NCI-H146 (cell line): ENCODE measurements around the gene WDR82.

Source experiments
- DNase-seq: peaks from one replicate; lab custom pipeline; 2025; lab: John Stamatoyannopoulos, UW

WDR82 gene, protein sequence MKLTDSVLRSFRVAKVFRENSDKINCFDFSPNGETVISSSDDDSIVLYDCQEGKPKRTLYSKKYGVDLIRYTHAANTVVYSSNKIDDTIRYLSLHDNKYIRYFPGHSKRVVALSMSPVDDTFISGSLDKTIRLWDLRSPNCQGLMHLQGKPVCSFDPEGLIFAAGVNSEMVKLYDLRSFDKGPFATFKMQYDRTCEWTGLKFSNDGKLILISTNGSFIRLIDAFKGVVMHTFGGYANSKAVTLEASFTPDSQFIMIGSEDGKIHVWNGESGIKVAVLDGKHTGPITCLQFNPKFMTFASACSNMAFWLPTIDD

DNA sequence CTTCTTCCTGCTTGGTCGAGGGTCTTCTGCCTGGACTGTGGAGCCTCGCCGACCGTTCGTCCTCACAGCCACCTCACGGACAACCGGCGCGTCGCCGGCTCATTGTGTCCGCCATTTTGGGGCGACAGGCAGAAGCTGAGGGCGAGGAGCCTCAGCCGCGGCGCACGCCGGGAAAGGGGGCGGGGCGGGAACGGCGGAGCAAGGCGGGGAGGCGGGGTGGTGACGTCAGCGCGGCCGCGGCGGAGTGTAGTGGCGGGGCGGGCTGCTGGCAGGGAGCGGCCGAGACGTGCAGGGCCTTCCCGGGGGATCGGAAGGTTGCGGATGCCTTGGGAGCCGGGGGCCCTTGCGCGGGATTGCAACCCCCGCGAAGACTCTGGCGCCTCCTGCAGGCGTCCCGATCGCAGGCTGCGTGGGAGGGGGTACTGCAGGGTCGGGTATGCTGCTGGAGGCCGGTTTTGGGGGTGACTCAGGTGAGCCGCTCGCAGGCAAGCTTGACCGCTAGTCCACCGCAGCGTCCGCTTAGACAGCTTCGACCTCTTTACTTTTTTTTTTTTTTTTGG is at the start of gene WDR82:
WDR82 (minus strand) TSS at position 140 of the 560 bp plus-strand sequence. CDS start 288 bp downstream, outside the sequence.
- peak; percentile 90 for DNase-seq

DNA sequence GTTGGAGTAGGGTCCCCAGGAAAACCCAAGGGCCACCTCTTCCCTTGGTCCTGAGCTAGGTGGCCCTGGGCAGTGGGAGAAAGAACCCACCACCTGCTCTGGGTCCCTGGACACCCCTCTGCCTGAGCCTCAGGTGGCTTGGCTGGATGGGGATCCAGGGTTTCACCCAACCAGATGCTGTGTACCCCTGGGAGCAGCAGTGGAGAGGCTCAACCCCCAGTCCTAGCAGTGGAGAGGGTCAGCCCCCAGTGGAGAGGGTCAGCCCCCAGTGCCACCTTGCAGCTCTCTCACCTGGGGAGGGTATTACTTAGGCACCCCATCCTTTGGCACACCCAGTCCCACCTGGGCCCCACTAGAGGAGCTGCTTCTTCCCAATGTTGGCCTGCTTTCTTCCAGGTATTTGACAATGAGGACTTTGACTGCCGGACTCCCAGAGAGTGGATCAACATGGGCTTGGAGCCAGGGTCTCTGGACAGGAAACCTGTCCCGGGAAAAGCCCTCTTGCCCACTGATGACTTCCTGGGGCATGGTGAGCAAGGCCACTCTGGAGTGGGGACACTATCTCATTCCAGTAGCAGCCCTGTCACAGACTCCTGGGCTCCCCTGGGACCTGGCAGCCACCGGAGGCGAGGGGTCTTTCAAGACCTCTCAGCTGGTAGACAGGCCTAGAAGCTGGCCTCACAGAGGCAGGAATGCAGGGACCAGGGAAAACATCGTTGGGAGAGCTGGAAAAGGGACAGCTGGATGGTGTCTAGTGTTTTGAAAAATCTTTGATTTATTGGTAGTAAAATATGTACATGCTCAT is 49.2 kb upstream of the WDR82 start:
- DNase-seq, result no peak

DNA sequence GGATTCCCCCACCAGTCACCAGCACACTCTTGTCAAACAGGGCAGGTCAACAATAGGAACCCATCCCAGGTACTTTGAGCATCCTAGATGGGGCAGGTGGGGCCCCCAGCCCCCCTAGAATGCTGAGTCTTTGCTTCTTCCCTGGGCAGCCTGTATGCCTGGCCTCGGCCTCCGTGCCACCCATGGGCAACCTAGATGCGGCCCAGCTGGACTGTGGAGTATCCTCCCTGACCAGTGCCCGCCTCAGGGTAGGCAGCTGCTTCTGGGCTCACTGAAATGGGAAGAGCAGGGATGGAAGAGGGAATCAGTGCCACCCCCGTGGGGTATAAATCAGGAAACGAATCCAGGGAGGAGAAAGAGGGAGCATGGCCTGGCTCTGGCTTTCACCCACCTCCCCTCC is 48.5 kb upstream of the WDR82 start:
- no peak for DNase-seq

DNA sequence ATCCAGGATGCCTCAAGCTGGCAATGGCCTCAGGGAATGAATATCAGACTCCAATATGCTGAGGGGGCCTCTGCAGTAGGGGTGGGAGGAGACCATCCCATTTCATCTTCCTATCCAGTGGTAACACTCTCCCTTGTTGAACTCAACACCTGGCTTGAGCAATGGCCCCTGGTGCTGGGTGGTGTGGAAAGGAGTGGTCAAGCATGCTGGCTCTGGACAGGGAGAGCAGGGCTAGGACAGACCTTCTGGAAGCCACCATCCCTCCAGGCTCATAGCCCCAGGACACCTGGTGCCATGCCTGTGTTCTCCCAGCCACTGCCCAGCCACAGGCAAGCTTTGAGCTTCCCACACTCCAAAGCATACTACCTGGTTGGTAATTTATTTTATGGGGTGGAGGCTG is 47.2 kb upstream of the WDR82 start:
- no peak for DNase-seq

DNA sequence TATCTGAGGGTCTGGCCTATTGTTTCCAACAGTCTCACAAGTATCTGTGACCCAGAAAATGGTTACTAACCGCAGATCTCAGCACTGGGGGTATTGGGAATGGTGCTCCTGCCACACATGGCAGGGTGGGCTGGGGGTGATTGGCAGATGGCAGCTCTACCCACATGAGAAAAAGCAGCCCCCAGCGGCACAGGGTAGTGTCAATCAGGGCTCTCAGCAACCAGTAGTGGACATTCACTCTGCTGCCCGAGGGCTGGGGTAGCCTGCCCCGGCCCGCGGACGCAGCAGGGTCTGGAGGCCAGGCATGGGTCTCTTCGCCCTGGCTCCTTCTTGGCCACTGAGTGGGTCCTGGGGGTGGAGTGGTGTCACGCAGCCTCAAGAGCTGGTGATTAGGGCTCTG is 46.2 kb upstream of the WDR82 start:
- DNase-seq, result no peak

DNA sequence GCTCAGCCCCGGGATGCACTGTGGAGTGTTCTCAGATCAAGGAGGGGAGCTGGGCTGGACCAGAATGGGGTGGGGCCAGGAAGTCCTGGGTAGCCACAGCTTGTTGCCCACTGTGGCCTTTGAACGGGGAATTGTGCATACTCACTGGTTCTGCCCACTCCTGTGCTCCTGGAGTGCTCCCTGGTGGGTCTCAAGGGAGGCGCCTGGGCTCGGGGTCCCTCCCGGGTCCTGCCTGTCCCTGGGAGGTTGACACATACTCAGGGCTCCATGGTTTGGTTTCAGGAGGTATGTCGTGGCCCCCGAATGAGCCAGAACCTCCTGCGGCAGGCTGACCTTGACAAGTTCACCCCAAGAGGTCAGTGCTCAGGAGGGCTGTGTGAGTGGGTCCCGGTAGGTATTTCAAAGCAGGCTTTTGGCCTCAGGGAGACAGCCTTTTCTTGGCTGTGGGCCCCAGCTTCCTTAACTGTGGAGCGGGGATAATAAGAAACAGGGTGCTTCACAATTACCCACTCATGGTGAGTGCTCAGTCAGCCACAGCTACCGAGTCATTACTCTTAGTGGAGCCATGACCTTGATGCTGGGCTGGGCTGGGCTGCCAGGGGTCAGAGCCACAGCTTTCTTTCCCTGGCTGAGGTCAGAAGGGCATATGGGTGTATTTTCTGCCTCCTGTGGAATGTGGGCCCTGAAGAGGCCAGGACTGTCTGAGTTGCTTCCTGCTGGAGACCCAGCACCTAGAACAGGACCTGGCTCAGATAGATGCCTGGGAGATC is 45.3 kb upstream of the WDR82 start:
- DNase-seq, result peak; percentile 7

DNA sequence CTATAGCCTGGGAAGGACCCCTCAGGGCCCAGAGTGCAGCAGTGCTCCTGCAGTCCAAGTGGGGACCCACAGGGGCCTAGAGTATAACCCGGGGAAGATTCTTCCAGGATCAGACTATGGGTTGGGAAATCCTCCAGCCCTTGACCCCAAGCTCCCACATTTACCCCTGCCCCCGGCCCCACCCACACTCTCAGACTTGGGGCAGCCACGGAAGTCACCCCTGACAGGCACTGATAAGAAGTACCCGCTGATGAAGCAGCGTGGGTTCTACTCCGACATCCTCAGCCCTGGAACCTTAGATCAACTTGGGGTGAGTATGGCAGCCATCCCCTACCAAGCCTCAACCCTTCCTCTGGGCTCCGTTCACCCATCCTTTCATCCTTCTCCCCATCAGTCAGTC is 44.0 kb upstream of the WDR82 start:
- no peak for DNase-seq

DNA sequence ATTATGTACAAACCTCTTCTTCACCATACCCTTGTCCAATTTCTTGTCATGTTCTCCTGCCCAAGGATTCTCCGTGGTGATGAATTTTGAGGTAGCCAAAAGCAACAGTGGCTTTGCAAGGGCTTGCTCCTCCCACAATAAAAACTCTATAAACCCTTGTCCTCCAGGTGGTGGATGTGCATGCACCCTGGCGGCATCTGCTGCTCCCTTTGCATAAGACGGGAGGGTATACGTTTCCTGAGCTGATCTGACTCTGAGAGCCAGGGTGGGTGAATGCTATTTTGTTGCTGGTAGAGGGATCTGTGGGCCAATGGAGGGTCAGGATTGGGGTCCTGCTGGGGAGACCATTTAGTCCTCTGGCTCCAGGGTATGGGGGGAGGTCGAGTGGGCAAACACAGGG is 43.0 kb upstream of the WDR82 start:
- no peak for DNase-seq

DNA sequence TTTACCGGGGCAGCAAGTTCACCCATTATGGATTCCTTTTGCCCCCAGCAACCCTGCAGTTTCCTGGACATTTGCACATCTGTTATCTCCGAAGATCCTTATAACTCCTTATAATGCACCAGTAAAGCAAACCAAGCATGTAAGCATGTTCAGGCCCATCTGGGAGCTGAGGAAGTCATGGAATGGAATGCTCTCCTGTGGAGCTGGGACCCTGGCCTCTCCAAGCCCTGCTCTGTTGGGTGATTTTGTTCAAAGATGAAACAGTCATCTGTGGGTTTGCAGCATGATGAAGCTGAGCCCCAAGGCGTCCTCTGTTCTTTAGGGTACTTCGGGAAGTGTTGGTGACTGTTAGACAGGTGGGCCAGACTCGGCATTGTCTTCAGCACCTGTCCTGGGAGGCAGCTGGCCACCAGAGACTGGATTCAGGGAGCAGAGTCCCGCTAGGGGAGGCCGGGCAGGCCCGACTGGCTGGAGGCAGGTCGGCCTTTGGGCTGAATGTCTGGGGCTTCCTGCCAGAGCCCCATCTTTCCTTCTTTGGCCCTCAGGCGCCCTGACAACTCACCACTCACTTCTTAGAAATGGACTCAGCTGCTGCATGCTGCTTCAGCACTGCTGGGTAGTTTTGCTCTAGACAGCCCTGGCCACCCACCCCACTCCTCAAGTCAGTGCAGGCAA is 41.6 kb upstream of the WDR82 start:
- DNase-seq, result no peak

DNA sequence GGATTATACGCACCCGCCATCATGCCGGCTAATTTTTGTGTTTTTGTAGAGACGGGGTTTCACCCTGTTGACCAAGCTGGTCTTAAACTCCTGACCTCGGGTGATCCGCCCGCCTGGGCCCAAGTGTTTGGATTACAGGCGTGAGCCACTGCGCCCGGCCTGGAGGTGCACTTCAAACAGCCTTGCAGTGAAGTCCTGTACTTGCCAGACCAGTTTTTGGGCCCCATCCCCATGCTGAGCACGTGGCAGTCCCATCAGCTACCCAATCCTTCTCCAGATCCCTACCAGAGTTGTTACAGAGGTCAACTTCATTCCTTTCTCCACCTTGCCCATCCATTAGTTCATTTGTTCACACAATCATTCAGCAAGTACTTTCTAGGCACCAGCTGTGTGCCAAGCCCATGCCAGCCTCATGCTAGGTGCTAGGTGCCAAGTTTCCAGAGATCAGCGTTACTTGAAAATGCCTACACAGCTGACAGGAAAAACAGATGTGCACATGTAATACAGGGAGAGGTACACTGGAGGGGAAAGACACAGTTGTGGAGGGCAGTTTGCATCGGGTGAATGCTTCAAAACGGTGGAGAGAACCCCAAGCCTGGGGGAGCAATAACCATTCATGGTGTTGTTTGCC is 39.9 kb upstream of the WDR82 start:
- DNase-seq, result no peak

DNA sequence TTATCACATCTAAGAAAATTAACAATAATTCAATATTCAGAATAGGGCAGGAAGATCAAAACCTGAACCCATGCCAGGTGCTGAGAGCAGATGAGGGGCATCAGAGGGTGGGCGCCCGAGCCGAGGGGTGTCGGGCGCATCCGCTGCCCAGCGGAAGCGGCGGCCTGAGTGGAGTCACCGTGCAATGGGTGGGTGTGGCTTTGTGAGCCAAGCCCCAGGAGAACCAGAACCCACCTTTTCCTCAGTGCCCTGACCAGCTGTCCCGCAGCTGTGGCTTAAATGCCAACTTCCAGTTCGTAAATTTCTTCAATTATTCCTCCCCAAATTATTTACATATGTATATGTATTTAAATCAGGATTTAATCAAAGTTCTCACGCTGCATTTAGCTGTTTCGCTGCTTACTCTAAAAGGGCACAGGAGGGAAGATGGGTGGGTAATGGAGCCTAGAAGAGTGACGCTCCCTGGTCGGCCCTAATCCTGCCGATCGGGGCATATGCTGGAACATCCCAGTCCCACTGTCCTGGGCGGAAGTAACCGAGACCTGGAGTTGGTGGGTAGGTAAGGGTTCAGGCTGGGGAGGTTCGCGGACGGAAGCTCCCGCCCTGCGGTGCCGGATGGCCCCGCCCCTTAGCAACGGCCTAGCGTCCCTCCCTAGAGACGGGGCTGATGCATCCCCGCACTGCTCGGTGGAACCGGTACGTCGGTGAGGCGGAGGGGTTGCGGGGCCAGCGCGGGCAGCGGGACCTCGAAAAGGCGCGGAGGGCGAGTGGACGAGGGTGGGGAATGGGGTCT is 39.0 kb upstream of the WDR82 start:
- peak; percentile 49 for DNase-seq

DNA sequence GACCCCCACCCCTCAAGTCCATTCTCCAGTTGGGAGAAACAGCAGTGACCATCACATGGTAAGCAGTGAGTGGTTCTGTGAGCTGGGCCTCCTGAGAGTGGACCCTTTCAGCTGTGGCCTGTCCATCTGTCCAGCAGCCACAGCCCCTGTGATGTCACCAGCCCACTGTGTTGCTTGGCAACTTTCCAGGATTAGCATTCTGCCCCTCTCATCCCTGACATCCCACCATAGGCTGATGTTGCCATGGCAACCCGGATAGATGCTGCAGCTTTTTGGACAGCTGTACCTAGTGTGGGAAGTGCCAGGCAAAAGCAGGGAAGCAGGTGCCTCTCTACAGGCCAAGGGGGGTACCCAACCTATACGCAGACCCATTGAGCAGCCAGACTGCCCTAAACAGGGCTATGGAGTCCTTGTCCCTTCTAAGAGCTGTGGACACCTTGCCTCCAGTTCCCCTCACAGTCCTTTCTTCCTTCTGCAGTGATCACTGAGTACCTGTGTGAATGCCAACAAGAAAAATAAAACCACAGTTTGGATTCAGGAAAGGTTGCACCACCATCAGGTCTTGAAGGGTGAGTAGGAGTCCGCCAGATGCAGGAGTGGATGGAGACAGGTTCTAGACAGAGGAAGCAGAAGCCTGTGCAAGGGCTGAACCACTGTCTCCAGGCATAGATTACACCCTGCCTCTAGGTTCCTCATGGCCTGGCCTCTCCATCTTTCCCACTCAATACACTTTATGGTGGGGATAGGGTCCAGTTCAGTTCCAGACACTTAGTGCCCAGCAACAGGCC is 37.7 kb upstream of the WDR82 start, which contains the start of gene DNAH1:
DNAH1 (plus strand) TSS at position 343 of the 788 bp plus-strand sequence. CDS start 6,124 bp downstream, outside the sequence.
- peak; percentile 5 for DNase-seq

DNA sequence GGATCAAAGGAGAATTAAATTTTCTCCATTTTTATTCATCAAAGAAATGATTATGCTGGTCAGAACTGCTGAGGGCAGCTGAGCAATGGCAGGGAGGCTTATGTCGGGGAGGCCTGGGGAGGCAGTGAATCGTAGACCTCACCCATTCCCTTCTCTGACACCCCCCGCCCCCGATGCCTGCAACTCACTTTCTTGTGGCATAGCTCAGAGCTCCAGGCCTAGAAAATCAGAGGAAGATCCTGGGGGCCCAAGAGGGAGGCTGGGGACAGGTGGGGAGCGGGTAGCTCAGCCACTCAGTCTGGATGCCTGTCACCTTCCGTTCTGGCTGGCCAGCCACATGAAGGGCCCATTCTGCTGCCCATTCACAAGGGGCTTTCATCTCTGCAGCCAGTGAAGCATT is 36.6 kb upstream of the WDR82 start:
- no peak for DNase-seq

DNA sequence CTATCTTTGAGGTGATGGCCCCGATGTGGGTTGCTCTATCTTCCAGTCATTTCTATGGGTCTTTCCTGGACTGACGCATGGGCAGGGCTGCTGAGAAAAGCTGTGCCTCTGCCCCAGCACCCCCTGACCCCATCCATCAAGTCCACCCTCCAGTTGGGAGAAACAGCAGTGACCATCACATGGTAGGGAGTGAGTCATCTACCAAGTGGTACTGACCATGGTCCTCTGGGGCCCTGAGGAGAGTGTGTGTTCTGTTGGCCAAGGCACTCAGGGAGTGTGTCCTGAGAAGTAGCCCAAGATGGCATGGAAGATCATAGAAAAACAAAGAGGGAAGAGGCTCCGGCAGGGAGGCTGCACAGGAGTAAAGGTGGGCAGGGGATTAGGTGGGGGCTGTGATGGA is 36.0 kb upstream of the WDR82 start:
- DNase-seq, result no peak

DNA sequence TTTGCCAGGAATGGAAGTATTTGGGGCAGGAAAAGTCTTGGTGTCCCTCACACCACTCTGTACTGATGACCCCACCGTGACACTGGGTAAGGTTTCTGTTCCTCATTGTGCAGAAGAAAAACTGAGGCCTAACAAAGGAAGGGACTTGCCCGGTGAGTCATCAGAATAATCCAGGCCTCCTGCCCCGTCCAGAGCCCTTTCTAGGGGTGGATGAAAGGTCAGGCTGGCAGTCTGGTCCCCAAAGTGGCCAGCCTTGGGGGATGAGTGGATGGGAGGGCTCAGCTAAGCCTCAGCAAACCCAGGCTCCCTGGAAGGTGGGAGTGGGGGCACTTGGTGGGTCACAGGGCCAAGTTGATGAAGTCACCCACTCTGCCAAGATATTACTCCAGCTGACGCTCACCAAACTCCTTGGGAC is 35.3 kb upstream of the WDR82 start:
- no peak for DNase-seq

DNA sequence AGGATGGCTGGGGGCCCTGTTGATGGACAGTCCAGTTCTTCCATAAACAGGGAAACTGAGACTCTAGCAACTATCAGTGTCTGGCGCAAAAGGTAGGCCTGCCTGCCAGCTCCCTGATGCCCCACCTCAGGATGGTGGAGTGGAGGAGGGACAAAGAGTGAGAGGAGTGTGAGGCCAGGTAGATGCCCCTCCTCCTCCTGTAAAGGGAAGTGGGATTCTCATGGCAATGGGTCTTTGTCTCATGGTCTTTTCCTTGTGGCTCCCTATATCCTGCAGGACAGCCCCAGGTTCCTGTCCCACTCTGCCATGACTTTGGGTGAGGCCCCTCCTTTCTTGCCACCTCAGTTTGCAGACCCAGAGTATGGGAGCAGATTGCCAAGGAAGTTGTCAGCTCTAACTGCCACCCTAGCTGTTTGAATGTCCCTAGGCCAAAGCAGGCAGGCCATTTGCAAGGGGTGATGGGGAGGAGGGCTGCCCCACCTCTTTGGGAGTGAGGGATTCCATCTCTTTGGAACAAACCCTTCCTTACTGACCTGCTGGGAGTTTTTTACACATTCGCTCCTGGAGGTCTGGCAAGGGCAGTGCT is 34.8 kb upstream of the WDR82 start:
- no peak for DNase-seq

DNA sequence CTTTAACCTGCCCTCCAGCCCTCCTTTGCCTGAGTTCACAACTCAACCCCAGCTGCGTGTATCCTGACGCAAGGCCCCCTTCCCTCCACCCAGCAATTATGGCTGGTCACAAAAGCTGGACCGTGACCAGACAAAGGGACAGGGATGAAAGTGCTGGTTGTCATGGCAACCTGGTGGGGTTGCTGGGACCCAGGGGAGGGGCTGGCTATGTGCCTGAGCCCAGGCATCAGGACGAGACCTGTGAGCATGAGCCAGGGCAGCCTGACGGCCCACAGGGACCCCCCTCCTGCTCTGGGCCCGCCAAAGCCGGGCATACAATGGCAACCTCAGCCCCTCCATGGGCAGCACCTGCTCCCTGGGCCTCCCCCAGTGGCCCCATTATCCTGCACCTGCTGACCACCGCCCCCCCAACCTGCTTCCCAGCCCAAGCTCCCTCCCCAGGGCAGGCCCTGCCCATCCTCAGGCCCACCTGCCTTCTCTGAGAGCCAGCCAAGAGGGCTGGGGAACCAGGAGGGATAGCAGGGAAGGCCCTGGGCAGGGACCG is 33.2 kb upstream of the WDR82 start:
- DNase-seq, result peak; percentile 98

DNA sequence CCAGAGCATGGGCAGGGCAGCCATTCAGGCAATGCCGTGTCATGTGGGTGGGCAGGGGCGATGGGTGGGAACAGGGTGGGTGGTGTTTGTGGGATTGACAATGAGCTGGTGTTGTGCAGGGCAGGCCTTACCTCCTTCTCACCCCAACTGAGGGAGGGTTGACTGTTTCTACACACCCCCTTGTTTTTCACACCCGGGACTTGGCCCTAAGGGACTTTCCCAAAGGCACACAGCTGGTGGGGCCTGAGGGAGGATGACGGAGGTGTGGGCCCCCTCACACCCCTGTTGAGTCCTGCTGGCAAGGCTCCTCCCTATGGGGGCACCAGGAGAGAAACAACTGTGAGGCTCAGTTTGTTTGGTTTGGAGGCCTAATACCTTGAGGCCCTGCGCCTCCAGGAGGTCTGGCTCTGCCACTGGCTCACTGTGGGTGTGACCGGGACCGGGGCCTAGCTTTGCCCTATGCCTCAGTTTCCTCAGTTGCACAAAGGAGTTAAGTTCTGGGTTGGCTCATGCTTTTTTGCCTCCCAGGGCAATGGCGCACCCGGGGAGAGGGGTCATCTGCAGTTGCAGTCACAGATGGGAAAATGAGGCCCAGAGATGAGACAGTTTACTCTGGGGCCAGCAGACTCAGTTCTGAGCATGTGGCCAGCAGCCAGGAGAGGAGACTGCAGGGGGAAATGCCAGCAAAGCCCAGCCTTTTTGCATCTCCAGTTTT is 32.6 kb upstream of the WDR82 start:
- DNase-seq, result peak; percentile 47
